ENCODE results near the gene VWA8. TPM values are rescaled to one million over a fixed set of nuclear protein-coding genes. Genes with fewer than 3 reads are reported as not detected.

Gene VWA8
- polyA plus RNA-seq, 1 of the 3 experiments (the other 2 are of a cell fraction) = 5.5 TPM

DNA sequence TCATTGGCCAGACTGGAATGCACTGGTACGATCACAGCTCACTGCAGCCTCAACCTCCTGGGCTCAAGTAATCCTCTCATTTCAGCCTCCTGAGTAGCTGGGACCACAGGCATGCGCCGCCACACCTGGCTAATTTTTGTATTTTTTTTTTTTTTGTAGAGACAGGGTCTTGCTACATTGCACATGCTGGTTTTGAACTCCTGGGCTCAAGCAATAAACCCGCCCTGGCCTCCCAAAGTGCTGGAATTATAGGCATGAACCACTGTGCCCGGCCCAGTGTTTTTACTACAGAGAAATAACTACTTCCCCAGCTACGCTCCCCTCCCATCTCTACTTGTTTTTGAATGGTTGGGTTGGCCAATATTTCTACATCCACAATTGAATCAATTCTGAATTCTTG lies 381.0 kb downstream of the VWA8 start:
- Histone ChIP-seq H3K9me2 (no peaks in the 10 kb centered on the region), H3K9me3 (no peaks in the 10 kb centered on the region), H3K4me1 (ENCODE audit: control insufficient read depth in 1 of 2, insufficient read depth in 2 of 2, low read depth in 1 of 2, low read length in 1 of 2) (no peaks in the 10 kb centered on the region), H3K4me2 (no peak overlapping the region), H2AFZ (ENCODE audit: low read depth) (no peak overlapping the region), H3K27ac (ENCODE audit: low read depth in 2 of 2, low read length in 1 of 2) (no peak overlapping the region), H3K36me3 (replicated peaks in 1 of 2; ENCODE audit: control insufficient read depth in 1 of 2, insufficient read depth in 2 of 2, low read length in 1 of 2) (peaks cover 0 to 8% of the 10 kb centered on the region in 2 experiments), H4K20me1 (ENCODE audit: insufficient read depth) (no peaks in the 10 kb centered on the region), H3K27me3 (ENCODE audit: insufficient read depth) (no peaks in the 10 kb centered on the region), H3K4me3 (ENCODE audit: low read depth in 2 of 2, low read length in 1 of 2) (no peak overlapping the region), H3K79me2 (ENCODE audit: insufficient read depth) (no peaks in the 10 kb centered on the region), H3K9ac (no peak overlapping the region), H3F3A (replicated peaks; ENCODE audit: insufficient read depth) (no peaks in the 10 kb centered on the region)
- TF ChIP-seq, protein P1, sequence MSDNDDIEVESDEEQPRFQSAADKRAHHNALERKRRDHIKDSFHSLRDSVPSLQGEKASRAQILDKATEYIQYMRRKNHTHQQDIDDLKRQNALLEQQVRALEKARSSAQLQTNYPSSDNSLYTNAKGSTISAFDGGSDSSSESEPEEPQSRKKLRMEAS (IDR thresholded peaks at IDR 0.05; ENCODE audit: low read depth) = no peak
- TF ChIP-seq, protein P2, sequence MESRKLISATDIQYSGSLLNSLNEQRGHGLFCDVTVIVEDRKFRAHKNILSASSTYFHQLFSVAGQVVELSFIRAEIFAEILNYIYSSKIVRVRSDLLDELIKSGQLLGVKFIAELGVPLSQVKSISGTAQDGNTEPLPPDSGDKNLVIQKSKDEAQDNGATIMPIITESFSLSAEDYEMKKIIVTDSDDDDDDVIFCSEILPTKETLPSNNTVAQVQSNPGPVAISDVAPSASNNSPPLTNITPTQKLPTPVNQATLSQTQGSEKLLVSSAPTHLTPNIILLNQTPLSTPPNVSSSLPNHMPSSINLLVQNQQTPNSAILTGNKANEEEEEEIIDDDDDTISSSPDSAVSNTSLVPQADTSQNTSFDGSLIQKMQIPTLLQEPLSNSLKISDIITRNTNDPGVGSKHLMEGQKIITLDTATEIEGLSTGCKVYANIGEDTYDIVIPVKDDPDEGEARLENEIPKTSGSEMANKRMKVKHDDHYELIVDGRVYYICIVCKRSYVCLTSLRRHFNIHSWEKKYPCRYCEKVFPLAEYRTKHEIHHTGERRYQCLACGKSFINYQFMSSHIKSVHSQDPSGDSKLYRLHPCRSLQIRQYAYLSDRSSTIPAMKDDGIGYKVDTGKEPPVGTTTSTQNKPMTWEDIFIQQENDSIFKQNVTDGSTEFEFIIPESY (IDR thresholded peaks at IDR 0.05; ENCODE audit: borderline replicate concordance, low read depth) = no peak
- TF ChIP-seq GATA2 (CRISPR knock-in tag; IDR thresholded peaks at IDR 0.05) = no peak
- TF ChIP-seq YY1 (IDR thresholded peaks at IDR 0.05; ENCODE audit: low read depth) = no peak
- no peak for TF ChIP-seq SIN3A (IDR thresholded peaks at IDR 0.05; ENCODE audit: borderline replicate concordance, low read depth, low read length)
- TF ChIP-seq TEAD4 (IDR thresholded peaks at IDR 0.05; ENCODE audit: borderline replicate concordance, insufficient read depth) = no peak
- TF ChIP-seq NFIC (IDR thresholded peaks at IDR 0.05; ENCODE audit: borderline replicate concordance) = no peak
- TF ChIP-seq GABPA (IDR thresholded peaks at IDR 0.05; ENCODE audit: low read depth) = no peak
- TF ChIP-seq, protein P3, sequence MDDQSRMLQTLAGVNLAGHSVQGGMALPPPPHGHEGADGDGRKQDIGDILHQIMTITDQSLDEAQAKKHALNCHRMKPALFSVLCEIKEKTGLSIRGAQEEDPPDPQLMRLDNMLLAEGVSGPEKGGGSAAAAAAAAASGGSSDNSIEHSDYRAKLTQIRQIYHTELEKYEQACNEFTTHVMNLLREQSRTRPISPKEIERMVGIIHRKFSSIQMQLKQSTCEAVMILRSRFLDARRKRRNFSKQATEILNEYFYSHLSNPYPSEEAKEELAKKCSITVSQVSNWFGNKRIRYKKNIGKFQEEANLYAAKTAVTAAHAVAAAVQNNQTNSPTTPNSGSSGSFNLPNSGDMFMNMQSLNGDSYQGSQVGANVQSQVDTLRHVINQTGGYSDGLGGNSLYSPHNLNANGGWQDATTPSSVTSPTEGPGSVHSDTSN (IDR thresholded peaks at IDR 0.05) = no peak
- TF ChIP-seq RFX5 (IDR thresholded peaks at IDR 0.05; ENCODE audit: low read length) = no peak
- no peak for TF ChIP-seq SMC3 (IDR thresholded peaks at IDR 0.05; ENCODE audit: low read depth, low read length)
- TF ChIP-seq RAD21 (IDR thresholded peaks at IDR 0.05; ENCODE audit: low read length) = no peak
- no peak for TF ChIP-seq FOXM1 (IDR thresholded peaks at IDR 0.05; ENCODE audit: low read depth)
- TF ChIP-seq EP300 (IDR thresholded peaks at IDR 0.05; ENCODE audit: borderline replicate concordance in 1 of 2, low read depth in 1 of 2, low read length in 1 of 2) = no peak
- no peak for TF ChIP-seq JUND (IDR thresholded peaks at IDR 0.05)
- TF ChIP-seq, protein P4, sequence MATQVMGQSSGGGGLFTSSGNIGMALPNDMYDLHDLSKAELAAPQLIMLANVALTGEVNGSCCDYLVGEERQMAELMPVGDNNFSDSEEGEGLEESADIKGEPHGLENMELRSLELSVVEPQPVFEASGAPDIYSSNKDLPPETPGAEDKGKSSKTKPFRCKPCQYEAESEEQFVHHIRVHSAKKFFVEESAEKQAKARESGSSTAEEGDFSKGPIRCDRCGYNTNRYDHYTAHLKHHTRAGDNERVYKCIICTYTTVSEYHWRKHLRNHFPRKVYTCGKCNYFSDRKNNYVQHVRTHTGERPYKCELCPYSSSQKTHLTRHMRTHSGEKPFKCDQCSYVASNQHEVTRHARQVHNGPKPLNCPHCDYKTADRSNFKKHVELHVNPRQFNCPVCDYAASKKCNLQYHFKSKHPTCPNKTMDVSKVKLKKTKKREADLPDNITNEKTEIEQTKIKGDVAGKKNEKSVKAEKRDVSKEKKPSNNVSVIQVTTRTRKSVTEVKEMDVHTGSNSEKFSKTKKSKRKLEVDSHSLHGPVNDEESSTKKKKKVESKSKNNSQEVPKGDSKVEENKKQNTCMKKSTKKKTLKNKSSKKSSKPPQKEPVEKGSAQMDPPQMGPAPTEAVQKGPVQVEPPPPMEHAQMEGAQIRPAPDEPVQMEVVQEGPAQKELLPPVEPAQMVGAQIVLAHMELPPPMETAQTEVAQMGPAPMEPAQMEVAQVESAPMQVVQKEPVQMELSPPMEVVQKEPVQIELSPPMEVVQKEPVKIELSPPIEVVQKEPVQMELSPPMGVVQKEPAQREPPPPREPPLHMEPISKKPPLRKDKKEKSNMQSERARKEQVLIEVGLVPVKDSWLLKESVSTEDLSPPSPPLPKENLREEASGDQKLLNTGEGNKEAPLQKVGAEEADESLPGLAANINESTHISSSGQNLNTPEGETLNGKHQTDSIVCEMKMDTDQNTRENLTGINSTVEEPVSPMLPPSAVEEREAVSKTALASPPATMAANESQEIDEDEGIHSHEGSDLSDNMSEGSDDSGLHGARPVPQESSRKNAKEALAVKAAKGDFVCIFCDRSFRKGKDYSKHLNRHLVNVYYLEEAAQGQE (IDR thresholded peaks at IDR 0.05; ENCODE audit: low read depth, low read length) = no peak
- TF ChIP-seq, protein P5, sequence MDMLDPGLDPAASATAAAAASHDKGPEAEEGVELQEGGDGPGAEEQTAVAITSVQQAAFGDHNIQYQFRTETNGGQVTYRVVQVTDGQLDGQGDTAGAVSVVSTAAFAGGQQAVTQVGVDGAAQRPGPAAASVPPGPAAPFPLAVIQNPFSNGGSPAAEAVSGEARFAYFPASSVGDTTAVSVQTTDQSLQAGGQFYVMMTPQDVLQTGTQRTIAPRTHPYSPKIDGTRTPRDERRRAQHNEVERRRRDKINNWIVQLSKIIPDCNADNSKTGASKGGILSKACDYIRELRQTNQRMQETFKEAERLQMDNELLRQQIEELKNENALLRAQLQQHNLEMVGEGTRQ (IDR thresholded peaks at IDR 0.05; ENCODE audit: borderline replicate concordance, low read depth, low read length) = no peak
- no peak for TF ChIP-seq FOSL2 (IDR thresholded peaks at IDR 0.05; ENCODE audit: borderline replicate concordance, low read depth)
- no peak for TF ChIP-seq RCOR1 (IDR thresholded peaks at IDR 0.05; ENCODE audit: low read length)
- no peak for DNase-seq
- ChIA-PET CTCF (interaction anchor here (1.7 kb wide), 1 partner anchor 11 kb away, joined by 4 read pairs; no protein-coding TSS in a partner anchor), POLR2A (no interaction called here)
- 96% methylated on average over 6 of the region's 6 CpGs for WGBS (ENCODE audit: low lambda C conversion rate)
